Parathyroid adenoma (tissue), 2 donors: Measurements from ENCODE around the gene EEF1G.
A peak's percentile ranks its signal among the peaks of the same experiment; 100 is the strongest.

Source experiments
- H2AFZ ChIP-seq: fragments of 300-600 bp; sonication (generic); one replicate; pipeline ENCODE4 v1.7.0; 2017; ENCODE audit warnings: antibody characterized with exemption, mild to moderate bottlenecking
- H3K27ac ChIP-seq: fragments of 300-600 bp; sonication (generic); one replicate; pipeline ENCODE4 v1.7.0; 2017
- H3K27me3 ChIP-seq: fragments of 300-600 bp; sonication (generic); one replicate; pipeline ENCODE4 v1.7.0; 2017; ENCODE audit warnings: low read length; ENCODE audit not compliant: control insufficient read depth, insufficient read depth
- H3K36me3 ChIP-seq: fragments of 300-600 bp; sonication (generic); one replicate; pipeline ENCODE4 v1.7.0; 2017; ENCODE audit warnings: low read length; ENCODE audit not compliant: control insufficient read depth, insufficient read depth
- H3K4me1 ChIP-seq: fragments of 300-600 bp; sonication (generic); one replicate; pipeline ENCODE4 v1.7.0; 2017; ENCODE audit warnings: control low read depth
- H3K4me2 ChIP-seq: fragments of 300-600 bp; sonication (generic); one replicate; pipeline ENCODE4 v1.7.0; 2017; ENCODE audit warnings: low read length
- H3K4me3 ChIP-seq: fragments of 300-600 bp; sonication (generic); one replicate; pipeline ENCODE4 v1.7.0; 2017; ENCODE audit warnings: low read depth, low read length
- H3K79me2 ChIP-seq: fragments of 300-600 bp; sonication (generic); one replicate; pipeline ENCODE4 v1.7.0; 2017; ENCODE audit warnings: control low read depth
- H3K9ac ChIP-seq: fragments of 300-600 bp; sonication (generic); one replicate; pipeline ENCODE4 v1.7.0; 2017; ENCODE audit warnings: mild to moderate bottlenecking
- H3K9me3 ChIP-seq: fragments of 300-600 bp; sonication (generic); one replicate; pipeline ENCODE4 v1.7.0; 2017; ENCODE audit warnings: low read length; ENCODE audit not compliant: control insufficient read depth
- CTCF ChIP-seq: fragments of 300-600 bp; sonication (generic); IDR thresholded peaks from one replicate; pipeline ENCODE4 v1.7.0; 2017; ENCODE audit warnings: antibody characterized with exemption, mild to moderate bottlenecking
- donor health status: primary hyperparathyroidism.

EEF1G gene

GRCh38 chr11:62546244-62546928 is 27.3 kb downstream of the EEF1G start, which contains the start of gene AHNAK:
AHNAK (minus strand) TSS chr11:62546806; CDS start chr11:62536098, 10,708 bp downstream.
- Histone ChIP-seq H3K27ac (peak within 1 kb of the TSS; percentile 69), H3K4me2 (peak within 1 kb of the TSS; percentile 71), H3K36me3 (no peaks in the 10 kb centered on the region), H3K9ac (no peak within 1 kb of the TSS), H2AFZ (peak within 1 kb of the TSS; percentile 62), H3K27me3 (no peaks in the 10 kb centered on the region), H3K4me1 (peaks cover 2% of the 10 kb centered on the region), H3K79me2 (peaks cover 14% of the 10 kb centered on the region), H3K4me3 (peak within 1 kb of the TSS; percentile 86), H3K9me3 (no peaks in the 10 kb centered on the region)
- no peak for TF ChIP-seq CTCF

- H3K79me2 ChIP-seq = peaks cover 14% of the 10 kb centered on the region
- H3K4me1 ChIP-seq = peaks cover 2% of the 10 kb centered on the region
- H3K27ac ChIP-seq = peak overlapping the region; percentile 69
- H3K4me3 ChIP-seq = peak overlapping the region; percentile 86
- H3K9me3 ChIP-seq = no peaks in the 10 kb centered on the region
- H3K36me3 ChIP-seq = no peaks in the 10 kb centered on the region
- no peaks in the 10 kb centered on the region for H3K27me3 ChIP-seq
- H2AFZ ChIP-seq = peak overlapping the region; percentile 62
- H3K4me2 ChIP-seq = peak overlapping the region; percentile 71
- H3K9ac ChIP-seq = no peak overlapping the region
- no peak for TF ChIP-seq CTCF
Measured at GRCh38 chr11:62545437-62546243, 28.1 kb downstream of the EEF1G start.

- H3K4me3 ChIP-seq = peak overlapping the region; percentile 86
- H2AFZ ChIP-seq = no peak overlapping the region
- H3K9me3 ChIP-seq = no peaks in the 10 kb centered on the region
- peaks cover 4% of the 10 kb centered on the region for H3K4me1 ChIP-seq
- H3K4me2 ChIP-seq = peak overlapping the region; percentile 71
- no peak for TF ChIP-seq CTCF
- H3K27ac ChIP-seq = peak overlapping the region; percentile 69
- H3K27me3 ChIP-seq = no peaks in the 10 kb centered on the region
- peaks cover 18% of the 10 kb centered on the region for H3K79me2 ChIP-seq
- no peaks in the 10 kb centered on the region for H3K36me3 ChIP-seq
- no peak overlapping the region for H3K9ac ChIP-seq
Measured at GRCh38 chr11:62544581-62545436, 28.9 kb downstream of the EEF1G start.

- Histone ChIP-seq H3K4me1 (peaks cover 9% of the 10 kb centered on the region), H3K4me2 (peak overlapping the region; percentile 71), H3K27ac (peak overlapping the region; percentile 42), H3K79me2 (peaks cover 19% of the 10 kb centered on the region), H2AFZ (no peak overlapping the region), H3K9ac (no peak overlapping the region), H3K9me3 (no peaks in the 10 kb centered on the region), H3K36me3 (no peaks in the 10 kb centered on the region), H3K4me3 (peak overlapping the region; percentile 86), H3K27me3 (no peaks in the 10 kb centered on the region)
- no peak for TF ChIP-seq CTCF
Measured at GRCh38 chr11:62543680-62544444, 29.8 kb downstream of the EEF1G start.
